Gastrocnemius medialis (tissue), 4 donors: ENCODE data around the gene RIMOC1.

ENCODE experiments used
- CTCF ChIP-seq, 5 experiments: fragments of 450-650 bp in 3 of 5; fragments of 200-600 bp in 2 of 5; sonication (generic) in 2 of 5; IDR thresholded peaks in 4 of 5; conservative IDR thresholded peaks in 1 of 5; 1 replicate in 4 of 5; 2 replicates in 1 of 5; pipeline ENCODE4 v1.5.1; 2016 to 2019; ENCODE audit warnings: antibody characterized with exemption in 5 of 5, mild to moderate bottlenecking in 3 of 5, moderate library complexity in 3 of 5
- POLR2A ChIP-seq, 2 donors: fragments of 450-650 bp; IDR thresholded peaks; one replicate each; pipeline ENCODE4 v1.6.1; 2017; ENCODE audit warnings: antibody characterized with exemption in 2 of 2, mild to moderate bottlenecking in 2 of 2, moderate library complexity in 2 of 2

GRCh38 chr5:41875121-41875520 is 29.0 kb upstream of the RIMOC1 start:
- TF ChIP-seq CTCF (IDR thresholded peaks at IDR 0.05 in 4 of 5, conservative IDR thresholded peaks at IDR 0.05 in 1 of 5) (no peak), POLR2A (IDR thresholded peaks at IDR 0.05) (no peak)
